Subcutaneous adipose tissue (tissue), 4 donors: ENCODE results near the gene SRD5A1. TPM values are rescaled to one million over a fixed set of nuclear protein-coding genes. Genes with fewer than 3 reads are reported as not detected.

ENCODE experiments used
- total RNA-seq, 4 donors: library from RNA; depleted of rRNA; stranded (reverse); fragments of >200 nt; gene quantifications; one replicate each; pipeline ENCODE4 v1.1.0, GENCODE V29; 2016
- TF ChIP-seq, protein P1 (sequence below): fragments of 450-650 bp; IDR thresholded peaks from one replicate; pipeline ENCODE4 v1.5.1; 2016; ENCODE audit warnings: low read depth, mild to moderate bottlenecking, control low read depth, antibody characterized with exemption, moderate library complexity

Gene SRD5A1
- total RNA-seq, 4 donors from 2014 or later: 1.8 to 4.9 (median 3.5) TPM

DNA sequence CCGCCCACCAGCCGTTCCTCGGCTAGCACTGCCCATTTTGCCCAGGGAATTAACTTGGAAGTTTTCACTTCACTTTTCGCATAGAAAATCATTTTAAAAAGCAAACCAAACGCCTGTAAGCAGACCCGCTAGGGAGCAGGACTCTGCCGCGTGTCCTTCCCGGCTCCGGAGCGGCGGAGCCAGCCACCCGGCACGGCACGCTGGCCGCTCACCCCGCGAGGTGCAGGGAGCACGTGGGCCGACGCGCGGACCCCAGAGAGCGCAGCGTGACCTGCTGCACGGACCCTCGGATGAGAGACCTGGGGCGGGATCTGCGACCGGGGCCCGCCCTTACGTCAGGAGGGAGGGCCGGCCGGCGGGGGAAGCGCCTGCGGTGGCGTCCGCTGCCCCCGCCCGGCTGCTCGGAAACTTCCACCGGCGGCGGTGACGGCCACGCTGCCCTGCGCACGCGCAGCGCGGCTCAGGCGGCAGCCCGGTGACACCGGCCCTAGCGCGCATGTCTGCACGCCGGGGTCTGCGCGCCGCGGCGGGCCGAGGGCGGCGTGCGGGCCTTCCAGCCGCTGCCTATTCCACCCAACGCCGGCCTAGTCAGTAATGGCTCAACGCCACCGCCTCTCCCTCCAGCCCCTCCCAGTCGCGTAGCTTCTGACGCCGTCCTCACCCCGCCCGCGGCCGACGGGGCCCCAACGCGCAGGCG is 79.5 kb downstream of the SRD5A1 start:
- TF ChIP-seq, protein P1, sequence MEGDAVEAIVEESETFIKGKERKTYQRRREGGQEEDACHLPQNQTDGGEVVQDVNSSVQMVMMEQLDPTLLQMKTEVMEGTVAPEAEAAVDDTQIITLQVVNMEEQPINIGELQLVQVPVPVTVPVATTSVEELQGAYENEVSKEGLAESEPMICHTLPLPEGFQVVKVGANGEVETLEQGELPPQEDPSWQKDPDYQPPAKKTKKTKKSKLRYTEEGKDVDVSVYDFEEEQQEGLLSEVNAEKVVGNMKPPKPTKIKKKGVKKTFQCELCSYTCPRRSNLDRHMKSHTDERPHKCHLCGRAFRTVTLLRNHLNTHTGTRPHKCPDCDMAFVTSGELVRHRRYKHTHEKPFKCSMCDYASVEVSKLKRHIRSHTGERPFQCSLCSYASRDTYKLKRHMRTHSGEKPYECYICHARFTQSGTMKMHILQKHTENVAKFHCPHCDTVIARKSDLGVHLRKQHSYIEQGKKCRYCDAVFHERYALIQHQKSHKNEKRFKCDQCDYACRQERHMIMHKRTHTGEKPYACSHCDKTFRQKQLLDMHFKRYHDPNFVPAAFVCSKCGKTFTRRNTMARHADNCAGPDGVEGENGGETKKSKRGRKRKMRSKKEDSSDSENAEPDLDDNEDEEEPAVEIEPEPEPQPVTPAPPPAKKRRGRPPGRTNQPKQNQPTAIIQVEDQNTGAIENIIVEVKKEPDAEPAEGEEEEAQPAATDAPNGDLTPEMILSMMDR: peak; percentile 29

DNA sequence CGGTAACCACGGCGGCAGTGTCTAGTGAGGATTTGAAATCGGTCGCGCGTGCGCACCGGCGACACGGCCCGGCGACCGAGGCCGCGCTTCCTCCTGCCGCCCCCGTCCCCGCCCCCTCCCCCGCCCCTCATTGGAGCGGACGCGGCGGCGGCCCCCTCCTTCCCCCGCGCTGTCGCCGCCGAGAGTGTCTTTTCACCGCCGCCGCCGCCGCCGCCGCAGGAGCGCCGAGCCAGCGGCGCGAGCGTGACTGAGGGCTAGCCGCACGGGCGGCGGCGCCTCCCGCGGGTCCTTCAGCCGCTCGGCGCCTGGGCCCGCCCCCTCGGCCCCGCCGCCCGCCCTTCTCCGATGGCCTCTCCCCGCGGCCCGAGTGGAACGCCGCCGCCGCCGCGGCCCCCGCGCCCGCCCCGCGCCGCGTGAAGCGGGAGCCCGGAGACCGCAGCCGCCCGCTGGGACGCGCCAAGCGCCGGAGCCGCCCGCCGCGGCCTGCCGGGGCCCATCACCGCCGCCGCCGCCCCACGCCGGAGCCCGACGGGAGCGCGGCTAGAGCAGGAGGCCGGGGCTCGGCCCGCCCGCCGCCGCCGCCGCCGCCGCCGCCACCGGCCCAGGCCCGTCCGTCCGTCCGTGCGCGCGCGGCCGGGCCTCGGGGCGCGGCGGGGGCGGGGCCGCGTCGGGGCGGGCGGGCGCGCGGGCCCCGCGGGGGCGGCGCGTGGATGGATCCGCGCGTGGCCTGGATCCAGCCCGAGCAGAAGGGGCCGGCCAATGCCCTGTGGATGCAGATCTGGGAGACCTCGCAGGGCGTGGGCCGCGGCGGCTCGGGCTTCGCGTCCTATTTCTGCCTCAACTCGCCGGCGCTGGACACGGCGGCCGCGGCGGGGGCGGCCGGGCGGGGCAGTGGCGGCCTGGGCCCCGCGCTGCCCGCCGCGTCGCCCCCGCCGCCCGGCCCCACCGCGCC is 80.3 kb downstream of the SRD5A1 start, which contains the start of gene TENT4A:
Gene TENT4A (plus strand): TSS at position 159 of the 952 bp plus-strand sequence. CDS start 552 bp downstream, at position 711.
- TF ChIP-seq, protein P1: no peak

DNA sequence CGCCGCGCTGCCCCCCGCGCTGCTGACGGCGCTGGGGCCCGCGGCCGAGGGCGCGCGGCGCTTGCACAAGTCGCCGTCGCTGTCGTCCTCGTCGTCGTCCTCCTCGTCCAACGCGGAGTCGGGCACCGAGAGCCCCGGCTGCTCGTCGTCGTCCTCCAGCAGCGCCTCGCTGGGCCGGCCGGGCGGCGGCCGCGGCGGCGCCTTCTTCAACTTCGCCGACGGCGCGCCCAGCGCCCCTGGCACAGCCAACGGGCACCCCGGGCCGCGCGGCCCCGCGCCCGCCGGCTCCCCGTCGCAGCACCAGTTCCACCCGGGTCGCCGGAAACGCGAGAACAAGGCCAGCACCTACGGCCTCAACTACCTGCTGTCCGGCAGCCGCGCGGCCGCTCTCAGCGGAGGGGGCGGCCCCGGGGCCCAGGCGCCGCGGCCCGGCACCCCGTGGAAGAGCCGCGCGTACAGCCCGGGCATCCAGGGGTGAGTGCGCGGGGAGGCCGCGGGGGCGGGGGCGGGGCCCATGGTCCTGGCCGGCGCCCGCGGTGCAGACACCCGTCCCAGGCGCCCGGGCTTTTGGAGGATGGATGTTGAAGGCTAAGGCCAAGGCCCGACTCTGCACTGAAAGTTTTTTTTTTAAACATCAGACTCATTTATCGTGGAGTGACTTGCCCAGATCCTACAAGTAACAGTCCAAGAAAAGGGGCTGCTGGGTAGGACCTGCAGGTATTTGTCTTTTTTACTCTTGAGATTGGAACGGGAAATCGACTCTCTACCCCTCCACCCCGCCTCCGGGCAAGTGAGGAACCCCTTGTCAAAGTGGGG is 81.2 kb downstream of the SRD5A1 start:
- TF ChIP-seq, protein P1: no peak

DNA sequence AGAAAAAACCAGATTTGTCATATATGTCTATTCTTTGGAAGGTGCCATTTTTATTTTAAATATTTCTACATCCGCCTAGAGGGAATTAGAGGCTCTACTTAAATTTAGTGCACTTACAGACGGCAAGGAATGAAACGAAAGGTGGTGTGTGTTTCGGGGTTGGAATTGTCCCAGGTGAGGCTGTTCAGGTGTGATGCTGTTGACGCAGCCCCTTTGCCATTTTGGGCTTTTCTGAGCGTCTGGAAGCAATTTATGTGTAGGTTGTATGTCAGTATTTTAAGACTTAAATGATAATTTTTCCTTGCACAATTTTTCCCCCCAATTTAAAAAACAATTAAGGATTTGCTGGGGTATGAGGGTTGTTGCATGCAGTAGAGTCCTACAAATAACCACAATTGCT is 82.0 kb downstream of the SRD5A1 start:
- TF ChIP-seq, protein P1: no peak

DNA sequence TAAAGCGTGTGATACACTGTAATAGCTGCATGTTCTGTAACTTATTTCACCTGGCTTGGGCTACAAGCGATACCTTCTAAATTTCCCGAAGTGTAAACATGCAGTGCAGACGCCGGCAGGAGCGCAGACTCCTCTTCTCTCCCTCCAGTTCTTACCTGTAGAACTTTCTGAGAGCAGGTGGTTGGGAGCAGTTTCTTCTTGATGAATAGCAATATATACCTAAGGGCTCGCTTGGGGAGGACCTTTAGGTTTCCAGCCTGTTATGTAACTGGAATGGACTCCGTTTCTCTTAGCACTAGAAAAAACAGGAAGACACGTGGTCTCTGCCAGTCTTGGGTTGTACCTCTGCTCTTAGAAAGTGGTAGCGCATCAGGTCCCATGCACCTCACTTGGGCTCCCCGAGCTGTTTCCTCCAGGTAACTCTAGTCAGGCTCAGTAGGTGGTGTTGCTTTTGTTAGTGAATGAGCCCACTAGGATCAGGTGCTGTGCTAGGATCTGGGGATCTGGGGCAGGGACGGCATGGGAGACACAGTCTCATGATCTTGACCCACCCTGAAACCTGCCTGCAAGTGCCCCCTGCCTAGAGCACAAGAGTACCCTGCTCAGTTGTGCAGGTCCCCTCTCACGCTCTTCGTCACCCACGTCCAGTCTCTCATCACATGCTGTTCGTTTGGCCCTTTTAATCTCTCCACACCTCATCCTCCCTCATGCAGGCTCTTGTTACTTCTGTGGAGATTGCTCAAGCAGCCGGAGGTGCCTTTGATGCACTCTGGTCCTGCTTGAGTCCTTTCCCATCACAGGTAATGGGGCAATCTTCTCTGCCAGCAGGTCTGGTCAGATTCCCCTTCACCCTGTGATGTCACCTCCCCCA is 82.8 kb downstream of the SRD5A1 start:
- TF ChIP-seq, protein P1: no peak

DNA sequence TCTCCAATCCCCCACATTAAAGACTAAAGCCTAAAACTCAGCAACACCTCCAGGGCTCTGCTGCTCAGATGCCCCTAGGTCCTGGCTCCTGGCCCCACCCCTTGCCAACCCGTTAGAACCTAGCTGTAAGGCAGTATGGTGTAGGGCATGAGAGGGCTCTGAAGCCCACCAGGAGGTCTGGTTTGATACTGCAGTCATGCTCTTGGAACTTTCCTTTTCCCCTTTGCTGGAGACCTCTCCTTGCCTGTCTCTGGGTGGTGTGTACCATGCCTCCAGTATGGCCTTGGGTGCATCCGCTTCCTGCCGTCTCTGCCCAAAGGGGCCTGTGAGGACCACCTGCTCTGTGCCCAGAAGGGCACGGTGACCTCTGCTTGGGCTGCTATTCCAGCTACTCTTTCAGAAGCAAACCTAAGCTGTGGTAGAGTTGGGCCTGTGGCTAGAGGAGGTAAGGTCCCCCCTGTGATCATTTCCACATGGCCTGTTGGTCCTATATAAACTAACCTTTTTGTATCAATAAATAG is 83.4 kb downstream of the SRD5A1 start:
- TF ChIP-seq, protein P1: no peak
